Hindlimb muscle (tissue), 1 donor: Measurements from ENCODE around the gene CACNA1C. TPM values are rescaled to one million over a fixed set of nuclear protein-coding genes. Genes with fewer than 3 reads are reported as not detected.
A peak's percentile ranks its signal among the peaks of the same experiment; 100 is the strongest.

Experiments
- DNase-seq: peaks from one replicate; pipeline ENCODE4 v3.0.0-alpha.2; 2013
- polyA plus RNA-seq: library from polyadenylated mRNA; unstranded; fragments of 120-200 nt; gene quantifications from one replicate; pipeline ENCODE4 v1.2.1, GENCODE V29; 2013; ENCODE audit not compliant: insufficient read length

CACNA1C gene
- polyA plus RNA-seq, 1 donor: 3.4 TPM

DNA sequence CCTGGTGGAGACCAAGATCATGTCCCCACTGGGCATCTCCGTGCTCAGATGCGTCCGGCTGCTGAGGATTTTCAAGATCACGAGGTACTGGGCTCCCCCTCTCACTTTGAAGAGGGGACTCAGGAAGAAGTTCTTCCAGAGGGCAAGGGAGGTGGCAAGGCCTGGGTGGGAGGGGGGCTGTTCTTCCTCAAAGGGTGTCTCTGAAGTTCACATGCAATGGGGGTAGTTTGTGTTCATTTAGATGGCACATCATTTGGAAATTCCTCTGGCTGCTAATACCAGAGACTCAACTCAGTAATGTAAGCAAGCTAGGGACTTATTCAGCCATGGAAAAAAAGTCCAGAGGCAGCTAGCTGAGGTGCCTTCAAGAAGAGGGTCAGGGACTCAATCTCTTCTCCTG, 514.9 kb downstream of the CACNA1C start:
- DNase-seq: no peak

GRCh38 chr12:2570562-2570961, 517.8 kb downstream of the CACNA1C start:
- no peak for DNase-seq

DNA sequence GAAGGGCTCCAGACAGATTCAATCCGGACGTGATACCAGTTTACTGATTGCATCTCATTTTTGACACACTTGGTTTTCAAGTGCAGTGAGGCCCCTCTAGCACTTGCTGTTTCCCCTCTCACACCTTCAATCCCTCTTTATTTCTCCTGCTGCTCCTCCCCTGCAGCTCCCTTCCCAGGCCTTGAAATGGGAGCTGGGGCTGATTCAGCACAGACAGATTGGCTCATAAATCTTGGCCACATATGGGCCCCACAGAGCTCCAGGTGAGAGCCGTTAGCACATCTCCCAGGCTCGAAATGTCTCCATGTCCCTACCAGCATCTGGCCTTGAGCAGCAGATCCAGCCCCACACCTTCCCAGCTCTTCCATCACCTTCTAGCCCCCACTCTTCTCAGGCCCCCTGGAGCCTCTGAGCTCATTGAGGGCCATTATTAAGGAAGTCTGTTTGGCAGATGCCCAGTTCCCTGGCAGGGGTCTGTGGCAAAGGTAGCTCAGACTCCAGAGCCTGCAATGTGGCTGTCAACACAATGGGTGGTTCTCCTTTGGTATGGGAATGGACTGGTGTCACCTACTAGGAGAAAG, 521.7 kb downstream of the CACNA1C start:
- no peak for DNase-seq

GRCh38 chr12:2575245-2575644, 522.5 kb downstream of the CACNA1C start:
- DNase-seq: no peak

- peak; percentile 15 for DNase-seq
Observed at GRCh38 chr12:2578211-2578610, 525.4 kb downstream of the CACNA1C start.

DNA sequence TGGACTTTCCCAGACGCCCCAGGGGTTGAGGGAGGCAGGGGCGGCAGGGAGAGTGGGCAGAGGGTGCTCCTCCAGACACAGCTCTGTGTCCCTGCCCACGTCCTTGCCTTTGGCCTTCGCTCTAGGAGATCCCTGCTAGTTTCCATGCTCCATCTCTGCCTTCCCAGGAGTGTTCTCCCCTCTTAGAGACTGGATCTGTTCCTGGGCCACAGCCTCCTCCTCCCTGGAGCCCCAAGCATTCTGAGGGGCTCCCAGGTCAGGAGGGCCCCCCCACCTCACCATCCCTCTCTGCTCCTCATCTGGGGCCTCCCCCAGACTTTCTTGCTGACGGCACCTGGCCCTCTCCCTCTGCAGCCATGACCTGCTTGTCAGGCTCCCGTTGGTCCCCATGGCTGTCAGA, 526.0 kb downstream of the CACNA1C start:
- no peak for DNase-seq

- DNase-seq: no peak
Observed at GRCh38 chr12:2580821-2581220, 528.0 kb downstream of the CACNA1C start.

DNA sequence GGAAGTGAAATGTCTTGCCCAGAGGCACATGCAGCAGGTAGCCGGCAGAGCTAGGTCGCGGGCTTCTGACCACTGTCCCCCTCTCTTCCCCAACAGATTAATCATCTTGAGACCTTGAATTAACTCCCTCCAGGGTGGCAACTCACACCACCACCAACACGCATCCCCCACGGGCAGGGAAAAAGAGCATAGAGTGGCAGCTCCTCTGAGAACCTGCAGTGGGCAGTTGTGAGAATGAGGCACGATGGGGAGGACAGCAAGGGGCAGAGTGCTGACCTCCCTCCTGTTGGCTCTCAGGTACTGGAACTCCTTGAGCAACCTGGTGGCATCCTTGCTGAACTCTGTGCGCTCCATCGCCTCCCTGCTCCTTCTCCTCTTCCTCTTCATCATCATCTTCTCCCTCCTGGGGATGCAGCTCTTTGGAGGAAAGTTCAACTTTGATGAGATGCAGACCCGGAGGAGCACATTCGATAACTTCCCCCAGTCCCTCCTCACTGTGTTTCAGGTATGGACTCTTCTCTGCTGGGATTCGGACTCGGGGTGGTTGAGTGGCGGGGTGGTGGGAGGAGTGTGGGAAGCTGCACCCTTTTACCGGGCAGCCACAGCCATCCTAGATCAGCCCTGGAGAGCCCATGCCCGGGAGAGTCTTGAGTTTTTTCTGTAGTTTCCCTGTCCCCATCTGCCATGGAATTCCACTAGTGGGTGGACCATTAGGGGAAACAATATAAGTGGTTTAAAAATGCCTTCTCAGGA, 528.7 kb downstream of the CACNA1C start:
- no peak for DNase-seq

GRCh38 chr12:2582631-2583030, 529.8 kb downstream of the CACNA1C start:
- no peak for DNase-seq

GRCh38 chr12:2583091-2583497, 530.3 kb downstream of the CACNA1C start:
- peak; percentile 70 for DNase-seq

- no peak for DNase-seq
Observed at GRCh38 chr12:2583642-2584401, 531.0 kb downstream of the CACNA1C start.

DNA sequence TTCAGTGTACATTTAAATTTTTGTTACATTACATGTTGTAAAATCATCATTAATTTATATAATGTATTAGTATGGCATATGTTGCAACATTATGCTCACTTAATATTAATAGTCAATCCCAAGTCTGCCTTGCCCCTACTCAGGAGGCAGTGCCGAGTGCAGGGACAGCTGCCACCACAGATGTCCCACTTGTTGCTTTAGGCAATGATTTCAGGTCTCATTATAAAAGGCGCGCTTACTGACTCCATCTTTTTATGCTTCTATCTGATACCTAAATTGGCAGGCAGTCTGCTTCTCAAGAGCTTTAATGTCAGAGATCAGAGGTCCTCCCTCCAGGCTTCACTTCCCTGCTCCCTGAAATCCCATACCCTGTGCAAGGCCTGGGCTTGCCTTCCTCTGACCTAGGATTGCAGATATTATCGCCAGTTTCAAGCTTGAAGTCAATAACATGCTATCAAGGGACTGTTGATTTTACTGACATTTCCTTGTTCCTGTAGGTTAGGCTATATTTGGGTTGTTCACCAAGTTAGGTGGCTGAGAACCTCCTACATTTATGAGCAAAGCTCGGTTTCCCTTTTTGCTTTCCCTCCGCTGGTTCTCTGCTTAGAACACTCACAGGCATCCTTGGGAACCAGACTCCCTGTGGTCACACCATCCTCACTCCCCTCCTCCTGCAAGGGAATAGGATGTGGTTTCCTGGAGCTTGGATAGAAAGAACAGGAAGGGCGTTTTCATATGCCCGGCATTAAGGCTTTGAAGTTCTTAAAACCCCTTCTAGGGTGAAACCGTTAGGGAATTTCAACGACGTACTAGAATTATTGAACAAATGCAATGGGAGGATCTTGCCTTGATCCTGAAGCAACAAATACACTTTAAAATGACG, 533.6 kb downstream of the CACNA1C start:
- DNase-seq: no peak

DNA sequence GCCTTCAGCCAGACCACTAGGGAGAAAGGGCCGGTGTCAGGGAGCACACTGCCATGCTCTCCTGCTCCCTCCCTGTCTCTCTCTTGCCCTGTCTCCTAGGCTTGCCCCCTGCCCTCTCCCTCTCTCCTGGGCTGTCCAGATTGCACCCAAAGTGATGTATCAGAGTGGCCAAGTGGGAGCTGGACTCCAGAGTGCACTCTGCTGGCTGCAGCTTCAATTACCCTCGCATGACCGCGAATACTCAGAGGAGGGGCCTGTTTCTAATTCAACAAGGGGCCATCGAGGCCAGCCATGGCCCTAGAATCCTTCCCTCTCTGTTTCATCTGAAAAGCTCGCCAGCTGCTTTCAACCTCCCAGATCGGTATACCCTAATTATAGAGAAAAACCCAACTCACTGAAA, 535.6 kb downstream of the CACNA1C start:
- DNase-seq: no peak

DNA sequence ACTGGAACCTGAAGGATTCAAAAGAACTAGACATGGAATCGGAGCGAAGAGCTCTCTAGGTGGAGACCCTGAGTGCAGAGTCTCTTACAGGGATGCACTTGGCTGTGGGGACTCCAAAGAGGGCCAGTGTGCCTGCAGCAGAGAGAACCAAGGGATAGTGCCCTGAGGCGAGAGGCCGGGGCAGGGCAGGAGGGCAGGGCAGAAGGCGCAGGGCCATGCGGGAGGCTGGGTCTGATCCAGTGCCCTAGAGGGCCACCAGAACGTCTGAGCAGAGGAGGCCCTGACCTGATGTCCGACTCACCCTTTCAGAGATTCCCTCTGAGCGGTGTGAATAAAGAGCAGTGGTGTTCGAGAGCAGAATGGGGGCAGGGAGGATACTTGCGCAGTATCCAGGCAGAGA, 536.6 kb downstream of the CACNA1C start:
- no peak for DNase-seq

GRCh38 chr12:2593045-2593444, 540.3 kb downstream of the CACNA1C start:
- no peak for DNase-seq

GRCh38 chr12:2596441-2596840, 543.7 kb downstream of the CACNA1C start:
- DNase-seq: no peak

GRCh38 chr12:2605301-2605700, 552.5 kb downstream of the CACNA1C start:
- DNase-seq: no peak

- DNase-seq: no peak
Observed at GRCh38 chr12:2606186-2606910, 553.6 kb downstream of the CACNA1C start.

DNA sequence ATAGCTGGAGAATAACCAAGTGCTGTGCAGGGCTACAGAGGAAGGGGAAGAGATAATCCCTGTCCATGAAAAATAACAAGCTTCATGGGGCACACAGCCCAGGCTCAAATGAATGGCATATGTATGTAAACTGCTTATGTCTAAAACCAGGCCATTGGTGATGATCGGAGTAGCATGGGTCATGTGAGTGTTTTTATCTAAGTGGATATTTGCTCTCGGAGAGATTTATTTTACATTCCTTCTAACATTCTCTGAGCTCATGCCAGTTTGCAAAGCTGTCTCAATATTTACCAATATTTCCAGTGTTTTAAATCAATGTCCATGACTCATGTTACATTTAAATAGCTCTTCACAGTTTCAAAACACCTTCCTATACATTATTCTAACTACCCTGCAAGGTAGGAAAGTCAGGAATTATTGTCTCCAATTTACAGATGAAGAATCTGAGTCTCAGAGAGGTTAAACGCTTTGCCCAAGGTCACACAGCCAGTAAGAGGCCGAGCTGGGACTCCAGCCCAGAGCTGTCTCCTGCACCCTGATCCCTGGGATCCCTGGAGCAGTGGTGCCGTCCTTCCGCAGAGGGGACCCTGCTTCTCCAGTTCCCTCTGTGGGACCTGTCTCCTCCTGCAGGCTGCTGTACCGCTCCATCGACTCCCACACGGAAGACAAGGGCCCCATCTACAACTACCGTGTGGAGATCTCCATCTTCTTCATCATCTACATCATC, 555.3 kb downstream of the CACNA1C start:
- DNase-seq: no peak

- no peak for DNase-seq
Observed at GRCh38 chr12:2608608-2608945, 555.8 kb downstream of the CACNA1C start.

DNA sequence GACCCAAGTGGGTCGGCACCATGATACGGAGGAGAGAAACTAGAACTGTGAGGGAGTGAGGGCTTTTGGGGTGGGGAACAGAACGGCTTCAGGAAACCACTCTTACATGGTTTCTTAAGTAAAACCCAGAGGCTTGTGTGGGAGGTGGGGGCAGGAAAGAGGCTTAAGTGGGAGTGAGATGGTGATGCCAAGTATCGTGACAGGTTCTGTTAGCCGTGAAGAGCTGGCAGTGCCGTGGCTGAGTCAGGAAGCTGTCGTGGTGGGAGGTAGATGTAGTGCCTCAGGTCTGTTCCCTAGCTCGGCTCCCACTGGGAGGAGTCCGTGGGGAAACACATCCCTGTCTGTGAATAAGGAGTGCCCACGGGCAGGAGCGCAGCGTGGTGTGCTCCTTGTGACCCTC, 556.2 kb downstream of the CACNA1C start:
- no peak for DNase-seq
